Skin epidermis (tissue), 12 donors: ENCODE data around the gene CREB3.

ENCODE experiments used
- H3K27ac ChIP-seq, 21 experiments: fragments of 200-600 bp; sonication (generic) in 11 of 21; one replicate each; pipeline ENCODE4 v1.5.0; 2020; ENCODE audit warnings: mild to moderate bottlenecking in 3 of 21, inconsistent platforms in 2 of 21, moderate library complexity in 2 of 21
- H3K4me3 ChIP-seq, 7 experiments: fragments of 200-600 bp; sonication (generic) in 2 of 7; one replicate each; pipeline ENCODE4 v1.5.0; 2020; ENCODE audit warnings: inconsistent platforms in 2 of 7, mild to moderate bottlenecking in 2 of 7, moderate library complexity in 1 of 7

CREB3 gene, protein sequence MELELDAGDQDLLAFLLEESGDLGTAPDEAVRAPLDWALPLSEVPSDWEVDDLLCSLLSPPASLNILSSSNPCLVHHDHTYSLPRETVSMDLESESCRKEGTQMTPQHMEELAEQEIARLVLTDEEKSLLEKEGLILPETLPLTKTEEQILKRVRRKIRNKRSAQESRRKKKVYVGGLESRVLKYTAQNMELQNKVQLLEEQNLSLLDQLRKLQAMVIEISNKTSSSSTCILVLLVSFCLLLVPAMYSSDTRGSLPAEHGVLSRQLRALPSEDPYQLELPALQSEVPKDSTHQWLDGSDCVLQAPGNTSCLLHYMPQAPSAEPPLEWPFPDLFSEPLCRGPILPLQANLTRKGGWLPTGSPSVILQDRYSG

DNA sequence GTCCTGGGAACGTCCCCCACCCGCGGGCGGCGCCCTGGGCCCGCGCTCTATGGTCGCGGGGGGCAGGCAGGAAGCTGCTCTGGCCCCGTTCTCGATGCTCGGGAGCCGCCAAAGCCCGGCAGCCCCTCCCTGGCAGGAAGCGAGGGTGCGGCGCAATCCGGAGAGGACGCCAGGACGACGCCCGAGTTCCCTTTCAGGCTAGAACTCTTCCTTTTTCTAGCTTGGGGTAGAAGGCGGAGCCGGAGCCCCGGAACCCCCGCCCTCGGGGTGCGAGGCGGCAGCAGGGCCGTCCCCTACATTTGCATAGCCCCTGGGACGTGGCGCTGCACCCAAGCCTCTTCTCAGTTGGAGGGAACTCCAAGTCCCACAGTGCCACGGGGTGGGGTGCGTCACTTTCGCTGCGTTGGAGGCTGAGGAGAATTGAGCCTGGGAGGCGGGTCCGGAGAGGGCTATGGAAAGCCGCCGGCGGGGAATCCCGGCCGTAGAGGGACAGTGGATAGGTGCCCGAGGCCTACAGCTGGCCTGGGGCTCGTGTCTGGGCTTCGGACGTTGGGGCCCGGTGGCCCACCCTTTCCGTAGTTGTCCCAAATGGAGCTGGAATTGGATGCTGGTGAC lies at the start of gene CREB3, which contains the start of gene TLN1:
TSS of gene CREB3 (plus strand) at position 482 of the 615 bp plus-strand sequence. CDS start at position 589, 107 bp downstream.
TSS of gene TLN1 (minus strand) at position 11 of the 615 bp plus-strand sequence. CDS start 6,501 bp downstream, outside the sequence.
- peak within 1 kb of the TSS; percentile 59 to 82 (median 67) for H3K4me3 ChIP-seq
- H3K27ac ChIP-seq: peak within 1 kb of the TSS; percentile 76 to 99 (median 95)

DNA sequence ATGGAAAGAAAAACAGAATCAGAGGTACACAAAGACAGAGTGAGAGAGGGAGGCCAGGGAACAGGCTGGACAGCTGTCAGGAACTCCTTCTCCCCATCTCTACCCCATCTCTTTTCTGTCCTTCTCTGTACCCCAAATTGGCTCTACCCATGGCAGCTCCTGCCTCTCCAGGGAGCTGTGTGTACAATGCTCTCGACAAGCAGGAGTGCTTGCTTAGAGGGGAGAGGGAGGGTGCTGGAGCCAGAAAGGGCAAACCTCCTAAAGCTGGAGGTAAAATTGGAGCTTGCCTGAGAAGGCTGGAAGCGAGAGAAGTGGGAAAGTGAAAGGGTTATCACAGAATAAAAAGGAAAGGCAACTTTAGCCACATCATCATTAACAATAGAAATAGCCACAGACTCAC lies 49.1 kb upstream of the CREB3 start:
- Histone ChIP-seq H3K4me3 (no peak overlapping the region), H3K27ac (no peak overlapping the region)

DNA sequence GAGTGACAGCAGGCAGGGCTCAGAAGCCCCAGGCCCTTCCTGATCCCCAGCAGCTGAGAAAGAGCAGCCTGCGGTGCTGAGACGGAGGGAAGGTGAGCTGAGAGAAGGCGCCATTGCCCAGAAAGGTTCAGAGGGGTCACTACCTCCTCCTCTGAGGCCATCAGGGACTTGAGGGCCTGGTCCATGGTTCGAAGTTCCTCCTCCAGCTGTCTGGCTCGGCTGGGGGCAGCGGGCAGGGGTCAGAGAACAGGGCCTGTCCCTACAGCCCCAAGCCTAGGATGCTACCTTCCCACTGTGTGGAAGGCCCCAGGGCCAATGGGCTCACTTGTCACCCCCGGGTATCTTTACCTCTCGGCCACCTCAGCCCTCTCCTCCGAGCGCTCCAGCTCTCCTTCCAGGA lies 47.5 kb upstream of the CREB3 start:
- Histone ChIP-seq H3K4me3 (no peak overlapping the region), H3K27ac (no peak overlapping the region)

GRCh38 chr9:35685506-35685905 lies 47.0 kb upstream of the CREB3 start:
- H3K4me3 ChIP-seq: no peak overlapping the region

DNA sequence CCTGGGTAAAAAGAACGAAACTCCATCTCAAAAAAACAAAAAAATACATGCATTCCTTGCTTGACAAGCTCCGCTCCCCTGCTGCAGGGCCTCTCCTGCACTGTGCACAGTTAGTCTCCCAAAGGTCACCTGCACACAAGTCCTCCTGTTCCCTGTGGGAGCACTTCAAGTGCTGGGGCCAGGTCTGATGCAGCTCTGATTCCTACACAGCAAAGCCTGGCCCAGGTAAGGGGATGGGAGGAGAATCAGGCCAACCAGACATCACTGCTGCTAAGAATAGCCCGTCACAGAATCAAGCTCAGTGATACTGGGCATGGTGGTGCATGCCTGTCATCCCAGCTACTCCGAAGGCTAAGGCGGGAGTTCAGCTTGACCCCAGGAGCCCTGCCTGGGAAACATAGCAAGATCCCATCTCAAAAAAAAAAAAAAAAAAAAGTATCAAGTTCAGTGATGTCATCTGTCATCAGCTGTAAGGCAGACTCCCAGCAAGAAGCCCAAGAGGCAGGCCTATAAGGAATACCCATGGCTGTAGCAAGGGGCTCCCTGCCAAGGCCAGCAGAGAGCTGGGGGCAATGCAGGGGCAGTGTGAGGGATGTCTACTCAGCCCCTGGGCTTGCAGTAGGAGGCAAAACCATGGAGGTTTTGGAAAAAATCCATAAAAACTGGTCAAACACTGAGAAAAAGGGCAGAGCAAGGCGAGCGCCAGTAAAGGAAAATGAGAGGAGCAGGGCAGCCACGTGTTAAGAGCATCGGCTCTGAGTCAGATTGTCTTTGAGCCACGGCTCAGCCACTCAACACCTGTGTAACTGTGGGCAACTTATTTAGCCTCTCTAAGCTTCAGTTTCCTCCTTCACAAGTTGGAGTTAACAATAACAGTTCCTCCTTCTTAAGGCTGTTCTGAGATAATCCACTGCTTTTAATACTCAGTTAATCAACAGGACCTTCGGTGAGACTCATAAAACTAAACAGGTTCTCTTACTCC lies 46.0 kb upstream of the CREB3 start:
- Histone ChIP-seq H3K27ac (no peak overlapping the region), H3K4me3 (no peak overlapping the region)

More at GRCh38 chr9:35685506-35685905, 47.0 kb upstream of the CREB3 start:
- no peak overlapping the region for H3K27ac ChIP-seq

DNA sequence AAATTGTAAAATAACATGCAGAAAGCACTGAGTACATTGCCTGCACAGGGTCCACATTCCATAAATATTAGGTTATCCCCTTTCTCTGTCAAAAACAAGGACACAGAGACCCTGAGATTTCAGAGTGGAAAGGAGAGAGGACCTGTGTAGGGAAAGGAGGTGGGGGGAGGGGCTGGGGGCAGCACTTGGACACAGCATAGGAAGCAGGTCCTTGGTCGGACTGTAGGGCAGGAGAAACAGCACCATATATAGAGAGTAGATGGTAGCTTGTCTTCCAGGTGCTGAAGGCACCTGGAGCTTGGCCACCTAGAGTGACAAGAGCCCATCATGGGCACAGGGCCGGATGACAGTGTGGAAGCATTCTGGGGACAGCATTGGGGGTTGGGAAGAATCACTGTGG lies 45.2 kb upstream of the CREB3 start:
- H3K27ac ChIP-seq: no peak overlapping the region

DNA sequence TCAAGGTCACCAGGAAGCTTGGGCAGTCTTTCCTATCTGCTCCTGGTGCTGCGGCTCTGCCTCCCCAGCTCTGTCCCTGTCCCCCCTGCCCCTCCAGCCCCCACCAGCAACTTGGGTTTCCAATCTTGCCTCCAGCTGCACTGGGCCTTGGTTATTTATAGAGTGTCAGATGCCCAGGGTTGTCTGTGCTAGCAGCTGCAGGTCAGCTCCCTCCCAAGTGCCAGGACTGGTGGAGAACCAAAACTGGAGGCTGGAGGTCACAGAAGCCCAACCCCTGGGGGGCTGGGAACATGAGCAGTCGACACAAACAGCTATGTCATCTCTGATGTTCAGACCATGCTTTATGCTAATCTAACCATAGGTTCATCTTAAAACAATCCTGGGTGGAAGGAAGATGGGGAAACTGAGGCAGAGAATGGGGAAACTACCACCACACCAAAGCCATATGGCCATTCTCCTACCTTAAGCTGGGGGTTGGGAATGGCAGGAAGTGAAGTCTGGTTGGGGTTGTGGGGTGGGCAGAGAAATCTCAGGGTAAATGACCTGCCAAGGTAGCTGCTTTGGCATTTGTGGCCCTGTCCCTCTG lies 44.4 kb upstream of the CREB3 start:
- peak overlapping the region in 1 of 7 experiments; percentile 52 for H3K4me3 ChIP-seq
- H3K27ac ChIP-seq: peak overlapping the region in 6 of 21 experiments; percentile 20 to 89 (median 24)

More for the DNA sequence above, 45.2 kb upstream of the CREB3 start:
- no peak overlapping the region for H3K4me3 ChIP-seq

GRCh38 chr9:35688558-35689541 lies 43.6 kb upstream of the CREB3 start:
- peak overlapping the region; percentile 52 to 77 (median 60) for H3K4me3 ChIP-seq
- peak overlapping the region in 19 of 21 experiments; percentile 28 to 96 (median 87) for H3K27ac ChIP-seq

DNA sequence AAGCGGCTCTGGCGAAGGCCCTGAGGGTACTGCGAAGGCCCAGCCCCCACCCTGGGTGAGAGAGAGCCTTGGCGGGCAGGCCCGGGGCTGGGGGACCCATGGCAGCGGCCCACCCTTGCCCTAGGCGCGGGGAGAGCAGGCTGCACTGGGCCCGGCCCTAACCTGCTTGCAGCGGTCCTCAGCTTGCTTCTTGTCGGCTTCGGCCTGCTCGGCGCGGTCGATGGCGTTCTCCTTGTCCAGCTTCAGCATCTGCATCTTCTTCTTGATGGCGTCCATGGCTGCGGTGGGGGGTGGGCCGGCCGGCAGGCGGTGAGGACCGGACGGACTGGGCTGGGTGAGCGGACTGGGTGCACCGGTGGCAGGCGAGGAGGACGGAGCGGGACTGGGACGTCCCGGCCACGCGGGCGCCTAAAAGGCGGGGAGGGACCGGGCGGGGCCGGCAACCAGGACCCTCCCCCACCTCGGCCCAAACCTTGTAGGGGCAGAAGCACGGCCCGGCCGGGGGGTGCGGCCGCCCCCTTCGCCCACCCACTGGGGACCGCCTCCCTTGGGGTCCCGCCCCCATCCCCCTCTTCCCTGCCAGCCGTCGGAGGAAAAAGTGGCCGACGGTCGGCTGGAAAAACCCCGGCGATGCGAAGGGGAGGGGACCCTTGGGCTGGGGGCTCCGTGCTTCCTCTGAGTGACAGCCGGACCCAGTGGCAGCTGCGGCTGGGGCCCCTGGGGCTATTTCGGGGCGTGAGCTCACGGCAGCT lies 42.7 kb upstream of the CREB3 start, which contains the start of gene TPM2:
TSS of gene TPM2 (minus strand) at position 384 of the 752 bp plus-strand sequence. CDS start at position 276, 108 bp downstream.
- H3K27ac ChIP-seq: peak within 1 kb of the TSS in 20 of 21 experiments; percentile 68 to 96 (median 87)
- H3K4me3 ChIP-seq: peak within 1 kb of the TSS; percentile 52 to 77 (median 60)

DNA sequence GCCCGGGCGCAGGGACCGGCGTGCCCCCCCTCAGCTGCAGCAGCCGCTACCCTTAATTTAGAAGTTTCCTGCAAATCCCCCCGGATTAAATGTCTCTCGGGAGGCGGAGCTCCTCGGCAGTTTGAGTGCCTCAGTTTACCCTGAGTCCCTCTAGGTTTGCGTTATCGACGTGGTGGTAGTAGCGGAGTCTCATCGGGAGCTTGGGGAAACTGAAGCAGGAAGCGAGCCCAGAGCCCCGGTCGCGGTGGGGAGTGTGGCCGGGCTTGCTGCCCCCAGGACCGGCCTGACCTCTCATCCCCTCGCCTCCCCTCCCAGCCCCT lies 42.2 kb upstream of the CREB3 start:
- H3K27ac ChIP-seq: peak overlapping the region in 20 of 21 experiments; percentile 68 to 96 (median 87)
- peak overlapping the region; percentile 52 to 77 (median 60) for H3K4me3 ChIP-seq

- peak overlapping the region; percentile 52 to 77 (median 60) for H3K4me3 ChIP-seq
- H3K27ac ChIP-seq: peak overlapping the region in 20 of 21 experiments; percentile 68 to 96 (median 87)
Observed at GRCh38 chr9:35690614-35691333, 41.7 kb upstream of the CREB3 start.

DNA sequence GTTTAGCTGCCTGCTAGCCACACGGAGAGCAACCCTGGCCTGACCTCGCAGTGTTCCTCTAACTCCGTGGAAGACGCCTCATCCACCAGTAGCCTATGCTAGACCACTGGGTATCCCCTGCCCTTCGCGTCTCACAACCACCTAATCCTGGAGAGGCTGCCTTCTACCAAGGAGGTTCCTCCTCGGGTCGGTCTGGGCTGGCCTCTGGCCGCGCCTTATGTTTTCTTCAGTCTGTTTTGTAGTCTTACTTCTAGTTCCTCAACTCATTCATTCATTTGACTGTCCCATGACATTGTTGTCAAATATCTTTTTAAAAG lies 41.2 kb upstream of the CREB3 start:
- Histone ChIP-seq H3K27ac (peak overlapping the region in 20 of 21 experiments; percentile 68 to 96 (median 87)), H3K4me3 (peak overlapping the region; percentile 52 to 77 (median 60))

DNA sequence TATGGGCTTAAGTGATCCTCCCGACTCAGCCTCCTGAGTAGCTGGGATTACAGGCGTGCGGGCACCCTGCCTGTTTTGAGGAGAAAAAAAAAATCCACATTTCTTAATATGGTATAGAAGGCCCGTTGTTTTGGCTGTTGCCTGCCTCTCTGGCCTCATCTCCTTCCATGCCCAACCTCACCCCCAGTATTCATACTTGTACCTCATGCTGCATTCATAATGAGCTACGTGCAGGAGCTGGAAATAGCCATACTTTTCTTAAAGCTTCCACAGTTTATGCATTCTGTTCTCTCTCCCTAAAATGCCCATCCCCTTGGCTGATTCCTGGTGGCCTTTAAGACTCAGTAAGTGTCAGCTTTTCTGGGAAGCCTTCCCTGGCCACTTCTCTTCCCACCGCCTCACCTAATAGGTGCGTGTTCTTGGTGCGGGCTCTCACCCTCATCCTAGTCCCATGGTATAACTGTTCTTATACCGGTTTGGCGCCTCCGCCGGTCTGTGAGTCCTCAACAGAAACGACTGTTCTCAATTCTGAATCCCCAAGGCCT lies 40.6 kb upstream of the CREB3 start:
- H3K4me3 ChIP-seq: peak overlapping the region in 1 of 7 experiments; percentile 60
- peak overlapping the region in 12 of 21 experiments; percentile 76 to 96 (median 88) for H3K27ac ChIP-seq

DNA sequence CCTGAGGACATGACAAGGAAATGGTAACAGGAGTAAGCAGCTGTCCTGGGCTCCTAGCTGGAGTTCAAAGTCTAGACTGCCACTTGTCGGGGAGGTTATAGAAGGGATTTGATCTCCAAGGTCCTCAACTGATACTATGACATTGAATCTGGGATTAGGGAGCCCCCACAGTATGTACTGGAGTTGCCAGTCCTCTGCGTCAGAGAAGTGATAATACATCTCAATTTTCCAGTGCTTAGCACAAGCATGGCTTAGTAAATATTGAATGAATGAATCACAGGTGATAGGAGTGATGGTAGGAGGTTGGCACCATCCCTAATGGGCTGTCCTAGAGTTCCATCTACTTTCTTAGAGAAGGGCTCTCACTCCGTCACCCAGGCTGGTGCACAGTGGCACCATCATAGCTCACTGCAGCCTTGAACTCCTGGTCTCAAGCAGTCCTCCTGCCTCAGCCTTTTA lies 36.5 kb upstream of the CREB3 start:
- H3K4me3 ChIP-seq: no peak overlapping the region

DNA sequence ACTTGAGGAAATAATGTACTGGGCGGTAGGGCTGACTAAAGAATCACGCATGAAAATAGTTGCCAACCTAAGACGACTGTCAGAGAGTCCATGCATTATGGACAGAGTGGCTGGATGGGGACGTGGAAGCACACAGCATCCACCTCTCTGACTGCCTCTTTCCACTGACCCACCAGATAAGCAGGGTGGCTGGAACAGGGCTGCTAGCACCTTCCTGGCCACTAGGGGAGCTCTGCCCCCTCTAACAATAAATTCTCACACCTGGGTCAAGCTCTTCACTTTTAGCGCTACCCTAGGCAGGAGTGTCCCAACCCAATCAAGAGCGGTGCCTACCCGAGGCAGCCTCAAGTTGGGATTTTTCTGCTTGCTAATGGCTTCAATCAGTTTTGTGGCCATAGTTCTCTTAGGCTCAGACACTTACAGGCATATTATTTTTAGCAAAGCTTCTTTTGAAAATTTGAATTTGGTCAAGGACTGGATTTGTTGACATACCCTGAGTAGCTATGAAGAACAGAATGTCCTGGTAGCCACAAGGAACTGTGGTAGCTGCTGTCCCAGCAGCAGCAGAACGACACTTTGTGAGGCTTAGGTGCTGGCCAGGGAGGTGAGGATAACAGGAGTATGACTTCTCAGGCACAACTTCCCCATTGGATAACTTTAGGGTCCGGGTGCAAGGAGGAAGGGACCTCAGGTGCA lies 35.8 kb upstream of the CREB3 start:
- H3K27ac ChIP-seq: peak overlapping the region in 1 of 21 experiments; percentile 14
- H3K4me3 ChIP-seq: no peak overlapping the region

More for the DNA sequence above, 36.5 kb upstream of the CREB3 start:
- H3K27ac ChIP-seq: no peak overlapping the region

DNA sequence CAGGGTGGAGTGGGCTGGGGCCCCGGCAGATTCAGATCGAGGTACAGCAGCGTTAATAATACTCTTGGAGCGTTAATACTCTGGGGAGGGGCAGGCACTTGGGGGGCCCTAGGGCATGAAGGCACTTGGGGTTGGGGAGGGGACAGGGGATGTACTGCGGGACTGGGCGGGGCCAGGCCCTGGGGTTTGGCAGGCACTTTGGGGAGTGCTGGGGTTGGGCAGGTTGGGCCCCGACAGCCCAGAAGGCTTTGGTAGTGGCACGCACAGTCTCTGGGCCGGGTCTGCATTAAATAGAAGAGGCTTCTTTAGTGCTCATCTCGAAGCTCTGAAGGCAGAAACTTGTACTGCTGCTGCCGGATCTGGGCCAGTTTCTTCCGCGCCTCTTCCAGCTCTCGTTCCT lies 35.0 kb upstream of the CREB3 start:
- Histone ChIP-seq H3K27ac (no peak overlapping the region), H3K4me3 (no peak overlapping the region)
